Activated CD4-positive, CD25-positive, alpha-beta regulatory T cell treated with anti-CD3 and anti-CD28 coated beads, Interleukin-2, amount 50 U/mL, for 24 hours (primary cell): ENCODE data around the gene C2CD2L.
"Not testable (repeated sequence)": the region's sequence is repeated elsewhere in the genome, so short reads cannot be mapped to it uniquely, and the experiment has no call there.

Experiments
- ATAC-seq, 2 donors: fragments of 150-1000 bp; cut with Tn5 transposase; one replicate each; pipeline ENCODE4 v1.10.0; 2021; ENCODE audit warnings: mild to moderate bottlenecking in 1 of 2, moderate library complexity in 1 of 2

The C2CD2L gene

DNA sequence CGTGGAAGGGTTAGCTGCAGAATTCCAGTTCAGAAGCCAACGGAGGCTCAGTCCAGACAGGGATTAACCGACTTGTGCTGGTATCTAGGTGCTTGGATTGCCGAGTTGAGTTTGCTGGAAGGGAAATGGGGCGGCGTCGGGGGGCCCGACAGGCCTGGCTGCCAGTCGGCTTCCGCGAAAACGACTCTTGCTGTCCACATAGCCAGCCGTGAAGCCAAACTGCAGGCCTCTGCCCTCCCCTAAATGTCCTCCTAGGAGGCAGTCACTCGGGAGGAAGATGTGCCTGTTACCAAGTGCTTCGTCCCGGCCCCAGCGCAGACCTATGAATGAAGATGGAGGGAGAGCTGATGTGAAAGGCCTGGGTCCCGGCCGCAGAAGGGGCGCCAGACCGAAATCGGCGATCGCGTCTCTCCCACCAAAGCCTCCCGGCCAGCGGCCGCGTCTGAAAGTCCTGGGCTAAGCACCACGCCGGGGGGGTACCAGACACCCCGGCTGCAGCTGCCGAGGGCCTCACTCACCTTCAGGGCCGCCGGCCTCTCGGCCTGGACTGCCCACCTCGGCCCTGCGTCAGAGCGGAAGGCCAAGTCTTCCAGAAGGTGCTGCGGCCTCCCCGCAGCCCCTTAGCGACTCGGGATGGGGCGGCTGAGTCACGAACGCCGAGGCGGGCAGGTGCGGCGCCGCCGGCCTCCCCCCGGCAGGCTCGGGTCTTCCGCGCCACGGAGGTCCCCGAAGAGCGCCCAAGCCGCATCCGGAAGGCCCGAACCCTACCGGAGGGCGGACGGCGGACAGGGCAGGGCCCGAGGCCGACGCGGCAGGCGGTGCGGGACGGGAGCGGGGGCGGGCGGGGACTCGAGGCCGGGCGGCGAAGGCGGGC lies 13.0 kb upstream of the C2CD2L start:
- peak; percentile 11 to 25 for ATAC-seq

DNA sequence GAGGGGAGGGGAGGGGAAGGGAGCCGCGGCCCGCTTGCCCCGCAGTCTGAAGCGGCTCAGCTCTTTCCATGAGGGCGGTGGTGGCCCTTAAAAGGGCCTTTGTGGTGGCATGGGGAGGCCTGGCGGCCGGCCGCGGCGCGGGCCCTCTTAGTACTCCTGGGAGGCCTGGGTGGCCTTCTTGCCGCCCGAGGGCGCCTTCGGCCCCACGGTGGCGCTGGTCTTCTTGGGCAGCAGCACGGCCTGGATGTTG lies 12.4 kb upstream of the C2CD2L start:
- ATAC-seq: peak; percentile 37 to 44

DNA sequence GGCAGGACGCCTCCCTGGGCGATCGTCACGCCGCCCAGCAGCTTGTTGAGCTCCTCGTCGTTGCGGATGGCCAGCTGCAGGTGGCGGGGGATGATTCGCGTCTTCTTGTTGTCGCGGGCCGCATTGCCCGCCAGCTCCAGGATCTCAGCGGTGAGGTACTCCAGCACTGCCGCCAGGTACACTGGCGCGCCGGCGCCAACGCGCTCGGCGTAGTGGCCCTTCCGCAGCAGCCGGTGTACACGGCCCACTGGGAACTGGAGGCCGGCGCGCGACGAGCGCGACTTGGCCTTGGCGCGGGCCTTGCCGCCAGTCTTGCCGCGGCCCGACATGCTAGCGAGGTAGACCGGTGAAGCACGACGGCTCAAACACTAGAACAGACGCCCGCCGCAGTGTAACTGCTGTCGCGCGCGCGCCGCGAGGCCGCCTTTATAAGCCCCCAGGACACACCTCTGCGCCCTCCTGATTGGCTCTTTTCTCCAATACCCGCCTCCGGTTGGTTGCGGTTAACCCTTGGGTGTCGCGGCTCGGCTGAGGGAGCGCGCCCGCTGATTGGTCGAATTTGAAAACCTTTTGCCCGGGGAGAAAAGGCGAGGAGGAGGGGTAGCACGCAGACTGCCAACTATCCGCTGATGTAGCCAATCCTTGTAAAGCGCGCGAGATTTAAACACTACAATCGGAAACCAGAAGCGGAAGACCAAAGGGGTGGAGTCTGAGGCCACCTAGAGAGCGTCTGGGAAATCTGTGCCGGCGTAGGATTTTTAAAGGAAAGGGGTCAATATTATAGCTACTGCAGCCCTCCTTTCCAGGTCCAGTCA lies 11.9 kb upstream of the C2CD2L start:
- ATAC-seq: peak; percentile 86 to 90

DNA sequence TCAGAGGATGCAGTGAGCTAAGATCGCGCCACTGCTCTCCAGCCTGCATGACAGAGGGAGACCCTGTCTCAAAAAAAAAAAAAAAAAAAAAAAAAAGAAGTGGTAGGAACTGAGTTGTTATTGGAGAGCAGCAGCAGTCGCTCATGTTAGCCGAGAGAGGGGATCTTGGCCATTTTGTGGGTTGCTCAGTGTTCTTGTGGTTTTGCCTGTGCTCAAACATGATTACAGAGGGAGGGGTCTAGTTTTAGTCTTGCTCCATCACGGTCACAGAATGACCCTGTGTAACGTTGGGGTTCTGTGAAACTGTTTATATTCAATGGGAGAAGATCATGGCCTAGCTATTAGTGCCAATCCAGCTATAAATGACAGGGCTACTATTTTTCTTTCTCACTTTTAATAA lies 7.4 kb upstream of the C2CD2L start:
- no peak for ATAC-seq

DNA sequence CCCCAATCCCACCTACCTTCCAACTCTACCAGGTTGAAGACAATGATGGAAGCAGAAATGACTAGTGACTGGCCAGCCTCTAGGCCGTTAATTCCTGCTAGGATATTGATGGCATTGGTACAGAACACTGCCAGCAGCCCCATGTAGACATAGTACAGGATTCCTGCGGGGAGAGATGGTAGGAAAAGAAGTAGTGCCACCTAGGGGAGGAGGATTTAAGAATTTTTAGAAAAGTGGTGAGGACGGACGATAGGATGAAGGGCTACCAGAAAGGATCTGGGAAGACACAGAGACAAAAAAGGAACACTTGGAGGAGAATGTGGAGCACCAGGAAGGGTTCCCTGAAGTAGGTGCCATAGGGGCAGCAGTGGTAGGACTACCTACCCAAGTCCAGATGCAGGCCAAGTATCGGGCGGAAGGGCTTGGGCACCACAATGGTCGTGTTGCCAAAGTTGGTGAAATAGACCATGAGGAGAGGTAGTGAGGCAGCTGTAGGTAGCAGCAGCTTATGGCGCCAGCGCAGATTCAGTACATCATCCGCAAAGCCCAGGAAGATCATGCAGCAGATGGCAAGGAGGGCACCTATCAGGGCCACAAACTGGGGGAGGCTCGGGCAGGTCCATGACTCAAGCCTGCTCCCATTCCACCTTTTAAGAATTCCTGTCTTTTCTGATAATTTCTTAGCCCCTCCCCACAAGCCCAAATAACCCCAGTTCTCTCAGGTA lies 6.7 kb upstream of the C2CD2L start:
- no peak for ATAC-seq

DNA sequence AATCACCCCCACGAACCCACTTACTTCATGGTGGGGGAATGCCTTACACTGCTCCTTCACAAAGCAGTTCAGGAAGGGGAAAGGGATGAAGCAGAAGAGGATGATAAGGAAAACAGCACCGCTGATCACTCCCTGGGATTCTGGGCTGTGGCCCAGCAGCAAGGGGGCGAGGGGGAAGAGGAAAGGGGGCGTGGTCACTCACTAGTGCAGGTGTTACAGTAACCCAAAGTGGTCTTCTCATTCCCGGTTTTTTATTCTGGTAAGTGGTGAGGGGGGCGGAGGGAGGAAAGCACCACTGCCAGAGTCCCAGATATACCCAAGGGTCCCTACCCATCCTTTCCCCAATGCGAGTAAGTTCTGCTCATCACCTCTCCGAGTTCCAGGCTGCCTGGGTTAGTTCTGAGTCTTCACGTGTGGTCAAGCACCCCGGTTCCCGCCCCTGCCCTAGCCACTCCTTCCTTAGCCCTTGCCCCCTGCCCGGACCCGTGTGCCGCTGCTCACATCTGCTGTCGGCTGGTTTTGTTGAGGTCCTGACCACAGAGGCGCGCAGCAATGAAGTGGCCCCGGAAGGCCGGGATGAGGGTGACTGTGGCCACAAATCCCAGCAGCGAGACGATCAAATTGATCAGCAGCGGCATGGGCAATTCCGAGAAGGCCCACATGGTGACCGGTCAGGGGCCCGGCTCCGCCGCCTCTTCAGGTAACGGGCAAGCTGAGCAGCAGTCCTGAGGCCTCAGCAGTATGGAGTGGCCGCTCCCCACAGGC lies 6.0 kb upstream of the C2CD2L start:
- peak; percentile 9 to 12 for ATAC-seq

DNA sequence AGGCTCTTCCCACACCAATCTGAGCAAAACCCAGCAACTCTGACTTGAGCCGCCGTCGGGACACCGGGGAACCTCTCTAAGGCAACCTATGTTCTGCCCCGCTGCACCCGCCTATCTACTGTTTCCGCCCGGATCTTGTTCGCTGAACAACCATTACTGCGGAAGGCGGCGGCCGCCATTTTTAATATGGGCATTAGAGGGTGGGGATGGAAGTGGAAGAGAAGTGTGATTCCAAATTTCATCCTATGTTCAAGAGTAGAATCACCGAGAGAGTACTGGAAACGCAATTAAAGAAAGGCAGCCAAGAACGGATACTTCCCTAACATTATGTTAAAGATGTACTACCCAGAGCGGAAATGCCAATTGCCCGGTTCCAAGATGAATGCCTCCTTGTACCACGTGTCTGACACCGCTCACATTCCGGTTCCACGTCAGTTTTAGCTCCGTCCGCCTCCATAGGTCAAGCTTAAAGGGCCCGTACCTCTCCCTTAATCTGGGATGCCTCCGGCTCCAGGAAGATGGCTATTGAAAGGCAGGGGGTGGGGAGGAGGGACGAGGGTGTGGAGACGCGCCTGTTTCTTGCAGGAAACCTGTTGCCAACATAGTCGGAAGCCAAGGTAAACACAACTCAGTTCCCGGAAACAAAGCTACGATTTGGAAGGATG lies 5.3 kb upstream of the C2CD2L start, which contains the start of gene DPAGT1:
Gene DPAGT1, minus strand, starts transcription at position 95 of the 665 bp plus-strand sequence. CDS start 198 bp downstream, outside the sequence.
- peak; percentile 88 to 90 for ATAC-seq

DNA sequence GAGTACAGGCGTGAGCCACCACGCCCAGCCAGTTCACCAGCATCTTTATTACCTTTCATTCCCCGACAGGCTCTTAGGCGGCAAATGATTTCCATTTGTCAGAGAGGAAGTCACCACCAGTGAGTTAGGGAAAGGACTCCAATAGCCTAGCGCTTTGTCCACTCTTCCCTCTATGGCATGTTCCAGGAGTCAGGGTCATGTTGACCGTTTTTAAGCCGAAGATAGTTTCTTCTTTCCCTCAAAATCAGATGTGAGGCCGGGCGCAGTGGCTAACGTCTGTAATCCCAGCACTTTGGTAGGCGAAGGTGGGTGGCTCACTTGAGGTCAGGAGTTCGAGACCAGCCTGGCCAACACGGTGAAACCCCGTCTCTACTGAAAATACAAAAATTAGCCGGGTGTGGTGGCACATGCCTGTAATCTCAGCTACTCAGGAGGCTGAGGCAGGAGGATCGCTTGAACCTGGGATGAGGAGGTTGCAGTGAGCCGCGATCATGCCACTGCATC lies 3.9 kb upstream of the C2CD2L start:
- not testable (repeated sequence) for ATAC-seq

DNA sequence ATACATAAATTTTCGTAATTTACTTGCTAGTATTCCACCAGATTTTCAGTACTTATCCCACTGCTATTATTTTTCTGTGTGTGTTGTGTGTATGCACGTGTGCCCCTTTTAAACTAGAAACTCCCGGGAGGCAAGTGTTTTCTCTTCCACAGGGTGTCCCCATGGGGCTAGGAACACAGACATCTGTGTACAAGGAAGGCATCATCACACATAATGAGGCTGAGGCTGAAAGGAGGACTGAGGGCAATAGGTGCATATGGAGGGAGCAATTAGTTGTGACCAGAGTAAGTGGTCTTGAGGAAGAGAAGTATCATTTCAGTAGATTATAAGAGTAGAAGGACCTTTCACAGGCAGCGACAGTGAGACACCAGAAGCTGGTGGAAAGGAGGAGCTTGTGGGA lies 3.4 kb upstream of the C2CD2L start:
- no peak for ATAC-seq

DNA sequence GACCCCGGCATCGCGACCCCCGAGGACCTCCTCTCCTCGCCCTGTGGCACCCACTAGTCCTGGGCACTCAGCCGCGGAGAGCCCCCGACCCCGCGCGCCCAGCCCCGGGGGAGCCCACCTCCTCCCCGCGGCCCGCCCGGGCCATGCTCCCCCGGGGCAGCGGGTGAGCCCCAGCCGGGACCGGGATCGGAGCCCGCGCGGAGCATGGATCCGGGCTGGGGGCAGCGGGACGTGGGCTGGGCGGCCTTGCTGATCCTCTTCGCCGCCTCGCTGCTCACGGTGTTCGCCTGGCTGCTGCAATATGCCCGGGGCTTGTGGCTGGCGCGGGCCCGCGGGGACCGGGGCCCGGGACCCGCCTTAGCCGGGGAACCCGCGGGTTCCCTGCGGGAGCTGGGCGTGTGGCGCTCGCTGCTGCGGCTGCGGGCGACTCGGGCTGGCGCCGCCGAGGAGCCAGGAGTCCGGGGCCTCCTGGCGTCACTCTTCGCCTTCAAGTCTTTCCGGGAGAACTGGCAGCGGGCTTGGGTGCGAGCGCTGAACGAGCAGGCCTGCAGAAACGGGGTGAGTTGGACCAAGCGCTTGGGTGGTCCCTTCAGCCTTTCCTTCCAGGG lies 498 bp downstream of the C2CD2L start:
- ATAC-seq: peak; percentile 12 to 14

DNA sequence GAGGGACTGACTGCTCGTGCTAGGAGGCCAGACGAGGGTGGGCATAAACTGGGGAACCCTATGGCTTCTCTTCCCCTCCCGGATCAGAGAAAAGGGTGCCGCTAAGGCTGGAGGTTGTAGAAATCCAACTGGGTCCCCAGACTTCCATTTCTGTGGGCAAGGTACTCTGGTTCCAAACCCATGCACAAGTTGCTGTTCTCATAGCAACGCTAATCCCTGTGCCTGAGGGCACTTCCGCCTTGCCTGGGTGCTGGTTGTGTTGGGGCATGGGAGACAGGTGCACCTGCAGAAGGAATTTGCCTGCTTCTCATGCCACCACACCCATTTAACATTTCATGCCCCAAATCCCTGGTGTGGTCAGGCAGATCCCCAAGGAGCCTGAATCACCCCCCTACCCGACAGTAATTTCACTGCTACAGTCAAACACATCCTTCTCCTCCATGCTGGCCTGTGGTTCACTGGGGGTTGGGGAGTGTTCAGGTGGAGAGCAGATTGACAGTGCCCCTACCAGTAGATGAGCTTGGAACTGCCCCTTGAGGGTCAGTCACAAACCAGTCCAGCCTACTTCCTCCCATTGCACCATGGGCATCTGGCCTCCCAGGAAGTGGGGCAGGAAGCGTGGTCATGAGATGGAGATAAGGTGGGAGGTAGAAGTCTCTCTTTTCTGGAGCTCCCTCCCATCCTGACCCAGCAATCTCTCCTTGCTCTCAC lies 1.2 kb downstream of the C2CD2L start:
- no peak for ATAC-seq

DNA sequence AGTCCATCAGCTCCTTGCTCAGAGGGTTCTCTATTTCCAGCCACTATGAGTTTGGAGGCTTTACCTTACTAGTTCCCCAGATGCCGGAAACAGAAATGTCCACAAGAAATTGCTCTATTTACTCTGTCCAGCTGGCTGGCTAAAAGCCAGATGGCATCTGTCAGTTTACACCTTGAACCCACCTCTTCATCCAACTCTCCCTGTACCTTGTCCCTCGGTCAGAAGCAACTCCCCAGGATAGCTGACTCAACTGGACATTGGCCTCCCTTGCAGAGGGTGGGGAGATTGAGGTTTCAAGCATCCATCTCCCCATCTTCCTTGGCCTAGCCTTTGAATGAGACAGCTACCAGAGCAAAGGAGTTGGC lies 1.7 kb downstream of the C2CD2L start:
- ATAC-seq: no peak

DNA sequence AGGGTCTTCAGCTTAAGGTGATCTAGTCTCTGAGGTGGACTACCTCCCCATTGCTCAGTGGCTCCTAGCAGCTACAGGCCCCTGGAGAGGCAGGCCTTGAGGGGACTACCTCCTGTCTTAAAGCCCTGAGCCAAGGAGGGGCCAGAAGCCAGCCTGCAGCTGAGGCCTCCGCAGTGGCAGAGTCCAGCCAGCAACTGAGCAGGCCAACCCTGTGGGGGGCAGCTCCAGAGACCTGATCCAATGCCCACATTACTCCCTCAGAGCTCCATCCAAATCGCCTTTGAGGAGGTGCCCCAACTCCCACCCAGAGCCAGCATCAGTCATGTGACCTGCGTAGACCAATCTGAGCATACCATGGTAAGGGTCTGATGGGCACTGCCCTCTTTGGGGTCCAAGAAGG lies 2.7 kb downstream of the C2CD2L start:
- no peak for ATAC-seq

DNA sequence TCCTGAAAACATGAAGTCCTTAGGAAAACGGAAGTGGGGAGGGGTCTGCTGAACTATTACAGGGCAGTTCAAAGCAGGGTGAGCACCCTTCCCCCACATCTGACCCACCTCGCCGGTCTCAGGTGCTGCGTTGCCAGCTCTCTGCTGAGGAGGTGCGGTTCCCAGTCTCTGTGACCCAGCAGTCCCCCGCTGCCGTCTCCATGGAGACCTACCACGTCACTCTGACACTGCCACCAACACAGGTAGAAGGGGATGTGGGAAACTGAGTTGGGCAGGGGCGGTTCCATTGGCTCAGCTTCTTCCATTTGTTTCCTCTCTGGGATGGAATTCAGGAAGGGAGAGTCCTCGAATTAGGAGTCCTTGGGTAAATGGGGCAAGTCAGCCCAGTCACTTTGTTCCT lies 3.3 kb downstream of the C2CD2L start:
- ATAC-seq: no peak

DNA sequence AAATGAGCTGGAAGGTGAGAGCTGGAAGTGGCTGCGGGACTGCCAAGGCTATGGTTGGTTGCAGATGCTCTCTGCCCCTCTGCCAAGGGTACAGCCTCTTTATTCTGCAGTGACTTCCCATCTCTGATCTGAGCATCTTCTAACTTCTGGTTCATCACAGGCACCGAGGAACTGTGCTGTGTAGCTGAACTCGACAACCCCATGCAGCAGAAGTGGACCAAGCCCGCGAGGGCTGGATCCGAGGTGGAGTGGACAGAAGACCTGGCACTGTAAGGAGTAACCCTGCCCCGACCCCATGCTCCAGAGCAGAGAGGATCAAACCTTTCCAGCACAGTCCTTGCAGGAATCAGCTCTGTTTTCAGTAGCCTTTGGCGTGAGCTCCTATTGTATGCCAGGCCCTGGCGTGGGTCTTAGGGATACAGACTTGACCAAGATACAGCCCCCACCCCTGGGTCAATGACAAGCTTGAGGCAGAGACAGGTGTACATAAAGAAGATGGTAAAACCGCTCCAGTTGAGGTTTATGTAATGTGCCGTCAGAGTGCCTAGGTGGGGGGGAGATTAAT lies 4.3 kb downstream of the C2CD2L start:
- ATAC-seq: no peak

DNA sequence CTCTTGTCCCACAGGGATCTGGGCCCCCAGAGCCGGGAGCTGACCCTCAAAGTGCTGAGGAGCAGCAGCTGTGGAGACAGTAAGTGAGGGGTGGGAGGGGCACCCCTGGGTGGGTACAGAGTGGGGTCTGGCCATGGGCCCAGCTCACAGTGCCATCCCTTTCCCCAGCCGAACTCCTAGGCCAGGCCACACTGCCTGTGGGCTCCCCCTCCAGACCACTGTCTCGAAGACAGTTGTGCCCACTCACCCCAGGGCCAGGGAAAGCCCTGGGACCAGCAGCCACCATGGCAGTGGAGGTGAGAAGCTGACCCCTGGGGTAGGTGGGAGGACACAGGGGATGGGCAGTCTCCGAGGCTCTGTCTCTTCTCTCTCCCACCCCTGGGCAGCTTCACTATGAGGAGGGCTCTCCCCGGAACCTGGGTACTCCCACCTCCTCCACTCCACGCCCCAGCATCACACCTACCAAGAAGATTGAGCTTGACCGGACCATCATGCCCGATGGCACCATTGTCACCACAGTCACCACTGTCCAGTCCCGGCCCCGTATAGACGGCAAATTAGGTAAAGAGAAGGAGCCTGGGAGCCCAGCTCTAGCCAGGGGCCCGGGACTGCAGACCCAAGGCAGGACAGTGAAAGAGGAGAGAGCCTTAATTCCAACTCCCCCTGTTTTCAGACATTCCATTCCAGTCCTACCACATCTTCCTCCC lies 5.3 kb downstream of the C2CD2L start:
- no peak for ATAC-seq

DNA sequence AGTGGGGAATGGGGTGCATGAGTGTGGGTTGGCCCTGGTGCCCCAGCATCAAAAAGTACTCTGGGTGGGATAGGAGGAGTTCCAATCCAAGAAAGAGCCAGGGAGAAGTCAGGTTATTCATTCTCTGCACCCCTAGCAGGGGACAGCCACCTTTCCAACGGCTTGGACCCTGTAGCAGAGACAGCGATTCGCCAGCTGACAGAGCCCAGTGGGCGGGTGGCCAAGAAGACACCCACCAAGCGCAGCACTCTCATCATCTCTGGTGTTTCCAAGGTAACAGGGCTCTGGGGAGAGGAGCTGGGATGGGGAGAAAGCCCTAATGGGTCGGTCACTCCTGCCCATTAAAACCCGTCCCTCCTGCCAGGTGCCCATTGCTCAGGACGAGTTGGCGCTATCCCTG lies 6.6 kb downstream of the C2CD2L start:
- ATAC-seq: no peak

DNA sequence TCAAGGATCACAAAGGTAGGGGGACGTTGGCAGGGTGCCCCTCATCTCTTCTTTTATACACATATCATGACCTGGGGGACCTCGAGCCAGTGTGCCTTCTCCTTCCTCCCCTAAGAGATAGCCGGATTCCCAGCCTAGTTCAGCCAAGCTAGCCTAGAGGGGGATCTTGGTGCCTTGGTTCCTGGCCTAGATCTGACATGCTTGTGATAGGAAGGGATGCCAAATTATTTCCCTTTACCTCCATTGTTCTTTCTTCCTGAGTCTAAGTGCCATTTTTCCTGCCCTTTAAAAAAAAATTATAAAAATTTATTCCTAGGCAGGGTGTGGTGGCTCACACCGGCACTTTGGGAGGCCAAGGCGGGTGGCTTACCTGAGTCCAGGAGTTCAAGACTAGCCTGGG lies 7.2 kb downstream of the C2CD2L start:
- ATAC-seq: no peak

DNA sequence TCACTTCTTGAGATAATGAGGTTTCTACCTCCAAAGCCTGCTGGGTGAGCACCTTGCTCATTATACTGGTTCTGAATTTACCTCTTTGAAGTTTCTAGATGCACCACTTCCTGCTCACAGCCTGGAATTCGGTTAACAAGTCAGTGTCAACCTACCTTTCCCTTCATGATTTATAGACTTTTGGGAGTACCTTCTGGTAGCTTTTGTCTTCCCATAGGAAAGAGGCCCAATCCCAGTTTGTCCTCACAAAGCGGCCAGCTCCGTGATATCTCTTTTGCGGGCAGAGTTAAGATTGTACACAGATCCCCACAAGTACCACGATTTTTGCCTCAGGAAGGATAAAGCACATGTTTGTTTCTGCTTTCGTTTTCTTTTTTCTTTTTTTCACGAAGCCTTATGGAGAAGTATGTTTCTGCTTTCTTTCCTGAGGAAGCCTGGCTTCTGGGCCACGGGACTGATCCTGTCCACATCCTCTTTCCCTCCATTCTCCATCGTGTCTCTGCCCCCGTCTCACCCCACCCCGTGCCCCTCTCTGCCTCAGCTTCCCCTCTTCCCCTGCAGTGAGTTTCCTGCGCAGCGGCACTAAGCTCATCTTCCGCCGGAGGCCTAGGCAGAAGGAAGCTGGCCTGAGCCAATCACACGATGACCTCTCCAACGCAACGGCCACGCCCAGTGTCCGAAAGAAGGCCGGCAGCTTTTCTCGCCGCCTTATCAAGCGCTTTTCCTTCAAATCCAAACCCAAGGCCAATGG lies 8.5 kb downstream of the C2CD2L start:
- ATAC-seq: no peak
